Measurements from ENCODE around the gene PVALEF. TPM values are rescaled to one million over a fixed set of nuclear protein-coding genes. Genes with fewer than 3 reads are reported as not detected.

PVALEF gene
- polyA plus RNA-seq, 1 of the 3 experiments (the other 2 are of a cell fraction) = not detected

- H3K9me3 ChIP-seq = no peaks in the 10 kb centered on the region
- POLR2A ChIA-PET = no interaction called here
- H3K4me2 ChIP-seq = no peak overlapping the region
- no peak for DNase-seq
- no peak overlapping the region for H3K9ac ChIP-seq
- no peaks in the 10 kb centered on the region; a peak in 1 of 4 replicates for H3K4me1 ChIP-seq (ENCODE audit: control insufficient read depth in 1 of 2, insufficient read depth in 2 of 2, low read depth in 1 of 2, low read length in 1 of 2)
- no peaks in the 10 kb centered on the region for H4K20me1 ChIP-seq (ENCODE audit: insufficient read depth)
- 67% methylated on average over 8 of the region's 14 CpGs for WGBS (ENCODE audit: low lambda C conversion rate)
- H3K9me2 ChIP-seq = no peaks in the 10 kb centered on the region
- peaks cover 6% of the 10 kb centered on the region; the same call in 1 of the 2 replicates for H3K27me3 ChIP-seq (ENCODE audit: insufficient read depth)
- H3K4me3 ChIP-seq (ENCODE audit: low read depth in 2 of 2, low read length in 1 of 2) = no peak overlapping the region
- no peak overlapping the region for H2AFZ ChIP-seq (ENCODE audit: low read depth)
- no peaks in the 10 kb centered on the region for H3F3A ChIP-seq (replicated peaks; ENCODE audit: insufficient read depth)
- no peaks in the 10 kb centered on the region for H3K36me3 ChIP-seq (replicated peaks in 1 of 2; ENCODE audit: control insufficient read depth in 1 of 2, insufficient read depth in 2 of 2, low read length in 1 of 2)
- TF ChIP-seq FOXM1 (IDR thresholded peaks at IDR 0.05; ENCODE audit: low read depth) (no peak), EZH2phosphoT487 (IDR thresholded peaks at IDR 0.05; ENCODE audit: borderline replicate concordance, low read depth) (no peak), FOXJ3 (CRISPR knock-in tag; IDR thresholded peaks at IDR 0.05) (no peak)
- no peak overlapping the region for H3K27ac ChIP-seq (ENCODE audit: low read depth in 2 of 2, low read length in 1 of 2)
- H3K79me2 ChIP-seq (ENCODE audit: insufficient read depth) = no peaks in the 10 kb centered on the region
- CTCF ChIA-PET = interaction anchor here (0.9 to 2.0 kb wide), 4 partner anchors 14 to 104 kb away, joined by 3 to 6 read pairs (median 4); no protein-coding TSS in a partner anchor
Observed at GRCh38 chr17:81128338-81128737, 37.0 kb upstream of the PVALEF start.

GRCh38 chr17:81128774-81129173 is 36.5 kb upstream of the PVALEF start:
- no peak overlapping the region for H3K9ac ChIP-seq
- H3K4me1 ChIP-seq (ENCODE audit: control insufficient read depth in 1 of 2, insufficient read depth in 2 of 2, low read depth in 1 of 2, low read length in 1 of 2) = no peaks in the 10 kb centered on the region; a peak in 1 of 4 replicates
- CTCF ChIA-PET = interaction anchor here (1.1 to 2.0 kb wide), 3 partner anchors 14 to 72 kb away, joined by 3 to 6 read pairs (median 4); no protein-coding TSS in a partner anchor
- no peaks in the 10 kb centered on the region for H4K20me1 ChIP-seq (ENCODE audit: insufficient read depth)
- no peak overlapping the region for H2AFZ ChIP-seq (ENCODE audit: low read depth)
- no peaks in the 10 kb centered on the region for H3K36me3 ChIP-seq (replicated peaks in 1 of 2; ENCODE audit: control insufficient read depth in 1 of 2, insufficient read depth in 2 of 2, low read length in 1 of 2)
- H3K9me2 ChIP-seq = no peaks in the 10 kb centered on the region
- POLR2A ChIA-PET = no interaction called here
- H3K9me3 ChIP-seq = no peaks in the 10 kb centered on the region
- no peak for TF ChIP-seq FOXJ3 (CRISPR knock-in tag; IDR thresholded peaks at IDR 0.05)
- no peak for TF ChIP-seq NRF1 (IDR thresholded peaks at IDR 0.05; ENCODE audit: low read depth, low read length)
- no peak for TF ChIP-seq TAF1 (IDR thresholded peaks at IDR 0.05; ENCODE audit: borderline replicate concordance, low read depth, low read length)
- TF ChIP-seq CTCF (IDR thresholded peaks at IDR 0.05) = no peak
- TF ChIP-seq RXRA (IDR thresholded peaks at IDR 0.05; ENCODE audit: borderline replicate concordance, low read depth) = no peak
- no peak for TF ChIP-seq RFX5 (IDR thresholded peaks at IDR 0.05; ENCODE audit: low read length)
- TF ChIP-seq PBX3 (IDR thresholded peaks at IDR 0.05) = no peak
- TF ChIP-seq MEF2A (IDR thresholded peaks at IDR 0.05; ENCODE audit: borderline replicate concordance, low read depth) = no peak
- TF ChIP-seq SMC3 (IDR thresholded peaks at IDR 0.05; ENCODE audit: low read depth, low read length) = no peak
- TF ChIP-seq RCOR1 (IDR thresholded peaks at IDR 0.05; ENCODE audit: low read length) = no peak
- TF ChIP-seq YY1 (IDR thresholded peaks at IDR 0.05; ENCODE audit: low read depth) = no peak
- no peak for TF ChIP-seq SIN3A (IDR thresholded peaks at IDR 0.05; ENCODE audit: borderline replicate concordance, low read depth, low read length)
- no peak for TF ChIP-seq GATA2 (CRISPR knock-in tag; IDR thresholded peaks at IDR 0.05)
- no peak for TF ChIP-seq FOXM1 (IDR thresholded peaks at IDR 0.05; ENCODE audit: low read depth)
- no peak for TF ChIP-seq NFIC (IDR thresholded peaks at IDR 0.05; ENCODE audit: borderline replicate concordance)
- TF ChIP-seq TEAD4 (IDR thresholded peaks at IDR 0.05; ENCODE audit: borderline replicate concordance, insufficient read depth) = no peak
- no peak for TF ChIP-seq IRF3 (IDR thresholded peaks at IDR 0.05; ENCODE audit: low read depth, low read length)
- no peak for TF ChIP-seq POLR2AphosphoS5 (IDR thresholded peaks at IDR 0.05; ENCODE audit: low read depth, low read length)
- no peak for TF ChIP-seq JUND (IDR thresholded peaks at IDR 0.05)
- H3K27ac ChIP-seq (ENCODE audit: low read depth in 2 of 2, low read length in 1 of 2) = no peak overlapping the region
- H3K79me2 ChIP-seq (ENCODE audit: insufficient read depth) = no peaks in the 10 kb centered on the region
- DNase-seq = no peak
- H3K4me3 ChIP-seq (ENCODE audit: low read depth in 2 of 2, low read length in 1 of 2) = no peak overlapping the region
- H3K27me3 ChIP-seq (ENCODE audit: insufficient read depth) = peaks cover 6% of the 10 kb centered on the region; the same call in 1 of the 2 replicates
- no peaks in the 10 kb centered on the region for H3F3A ChIP-seq (replicated peaks; ENCODE audit: insufficient read depth)
- WGBS (ENCODE audit: low lambda C conversion rate) = 94% methylated on average over 4 of the region's 23 CpGs
- no peak overlapping the region for H3K4me2 ChIP-seq
